HEK293 (cell line): ENCODE results near the gene LPIN1.

Experiments
- CTCF ChIA-PET: fragments of 350-600 bp; formaldehyde crosslinking; extraction: SDS; loops from one replicate; lab custom pipeline; 2021; ENCODE audit warnings: antibody characterized with exemption; lab: Yijun Ruan, JAX
- POLR2A ChIA-PET: fragments of 300-600 bp; formaldehyde crosslinking; extraction: SDS; loops from one replicate; lab custom pipeline; 2020; ENCODE audit warnings: antibody characterized with exemption, inconsistent platforms; lab: Yijun Ruan, JAX
- H3K27ac ChIP-seq: fragments of 200-500 bp; sonication (Bioruptor generic); 2 replicates; pipeline ENCODE4 v1.5.1; 2014; ENCODE audit warnings: low read depth, low read length, control low read depth, inconsistent platforms; ENCODE audit errors: extremely low read depth
- H3K36me3 ChIP-seq, 2 experiments: fragments of 200-500 bp in 1 of 2; sonication (Bioruptor generic) in 1 of 2; 1 replicate in 1 of 2; 2 replicates in 1 of 2; pipeline ENCODE4 v1.5.1; 2014 to 2017; ENCODE audit warnings: inconsistent platforms in 2 of 2, low read length in 2 of 2; ENCODE audit not compliant: control insufficient read depth in 2 of 2, insufficient read depth in 1 of 2
- H3K4me1 ChIP-seq: fragments of 200-500 bp; sonication (Bioruptor generic); 2 replicates; pipeline ENCODE4 v1.5.1; 2014; ENCODE audit warnings: mild to moderate bottlenecking, low read length, inconsistent platforms; ENCODE audit not compliant: control insufficient read depth, insufficient read depth
- H3K4me3 ChIP-seq: 2 replicates; pipeline ENCODE4 v1.5.1; 2011; ENCODE audit warnings: low read depth, mild to moderate bottlenecking, control low read depth, low read length, moderate library complexity
- H3K9me3 ChIP-seq: fragments of 200-500 bp; sonication (Bioruptor generic); 2 replicates; pipeline ENCODE4 v1.5.1; 2014; ENCODE audit warnings: low read depth, low read length, inconsistent platforms; ENCODE audit not compliant: control insufficient read depth, insufficient read depth
- HOXD13 ChIP-seq: sonication (generic); formaldehyde crosslinking; IDR thresholded peaks from 2 replicates; pipeline ENCODE4 v1.8.0; 2022; ENCODE audit warnings: missing genetic modification reagents, borderline replicate concordance
- KLF16 ChIP-seq: fragments of 450-650 bp; formaldehyde crosslinking; IDR thresholded peaks from 2 replicates; pipeline ENCODE4 v1.5.1; 2017; ENCODE audit warnings: missing biosample characterization, missing genetic modification characterization
- MYNN ChIP-seq: fragments of 450-650 bp; formaldehyde crosslinking; IDR thresholded peaks from 2 replicates; pipeline ENCODE4 v1.5.1; 2016; ENCODE audit warnings: missing biosample characterization, missing genetic modification characterization, borderline replicate concordance
- PRDM1 ChIP-seq: fragments of 450-650 bp; formaldehyde crosslinking; IDR thresholded peaks from 2 replicates; pipeline ENCODE4; 2016; ENCODE audit warnings: missing biosample characterization, missing genetic modification characterization
- WT1 ChIP-seq: fragments of 450-650 bp; formaldehyde crosslinking; IDR thresholded peaks from 2 replicates; pipeline ENCODE4 v1.5.1; 2016; ENCODE audit warnings: missing biosample characterization, missing genetic modification characterization
- ZBTB17 ChIP-seq: fragments of 450-650 bp; formaldehyde crosslinking; IDR thresholded peaks from 2 replicates; pipeline ENCODE4 v1.5.1; 2016; ENCODE audit warnings: missing biosample characterization, missing genetic modification characterization
- ZFHX2 ChIP-seq: fragments of 450-650 bp; formaldehyde crosslinking; conservative IDR thresholded peaks from 2 replicates; pipeline ENCODE4 v1.5.1; 2016; ENCODE audit warnings: missing biosample characterization, missing genetic modification characterization
- ZNF221 ChIP-seq: fragments of 450-650 bp; formaldehyde crosslinking; IDR thresholded peaks from 2 replicates; pipeline ENCODE4 v1.5.1; 2017; ENCODE audit warnings: missing biosample characterization, missing genetic modification characterization, borderline replicate concordance
- ZNF23 ChIP-seq: fragments of 450-650 bp; formaldehyde crosslinking; IDR thresholded peaks from 2 replicates; pipeline ENCODE4 v1.5.1; 2016; ENCODE audit warnings: missing biosample characterization, missing genetic modification characterization, borderline replicate concordance
- ZNF292 ChIP-seq: fragments of 450-650 bp; formaldehyde crosslinking; IDR thresholded peaks from 2 replicates; pipeline ENCODE4 v1.5.1; 2016; ENCODE audit warnings: low read depth, missing biosample characterization, missing genetic modification characterization, borderline replicate concordance
- ZNF335 ChIP-seq: fragments of 450-650 bp; formaldehyde crosslinking; conservative IDR thresholded peaks from 2 replicates; pipeline ENCODE4 v1.5.1; 2016; ENCODE audit warnings: missing biosample characterization, missing genetic modification characterization
- ZNF394 ChIP-seq: fragments of 450-650 bp; formaldehyde crosslinking; IDR thresholded peaks from 2 replicates; pipeline ENCODE4 v1.5.1; 2016; ENCODE audit warnings: missing biosample characterization, missing genetic modification characterization, mild to moderate bottlenecking, moderate library complexity, borderline replicate concordance
- ZNF510 ChIP-seq: fragments of 450-650 bp; formaldehyde crosslinking; IDR thresholded peaks from 2 replicates; pipeline ENCODE4 v1.5.1; 2018; ENCODE audit warnings: mild to moderate bottlenecking, missing genetic modification characterization, missing biosample characterization; ENCODE audit not compliant: insufficient replicate concordance
- ZNF596 ChIP-seq: fragments of 450-650 bp; IDR thresholded peaks from 2 replicates; pipeline ENCODE4 v1.5.0; 2018; ENCODE audit warnings: missing biosample characterization, mild to moderate bottlenecking, missing genetic modification characterization, moderate library complexity
- ZSCAN23 ChIP-seq: fragments of 450-650 bp; formaldehyde crosslinking; IDR thresholded peaks from 2 replicates; pipeline ENCODE4 v1.5.1; 2016; ENCODE audit warnings: missing biosample characterization, missing genetic modification characterization
- TF ChIP-seq, protein P1 (sequence below): fragments of 450-650 bp; formaldehyde crosslinking; IDR thresholded peaks from 2 replicates; pipeline ENCODE4 v1.5.1; 2017; ENCODE audit warnings: missing biosample characterization, missing genetic modification characterization
- TF ChIP-seq, protein P2 (sequence below): fragments of 450-650 bp; formaldehyde crosslinking; IDR thresholded peaks from 2 replicates; pipeline ENCODE4 v1.5.0; 2017; ENCODE audit warnings: missing biosample characterization, missing genetic modification characterization, borderline replicate concordance
- TF ChIP-seq, protein P3 (sequence below): fragments of 450-650 bp; formaldehyde crosslinking; IDR thresholded peaks from 2 replicates; pipeline ENCODE4 v1.5.1; 2016; ENCODE audit warnings: missing biosample characterization, missing genetic modification characterization
- TF ChIP-seq, protein P4 (sequence below): IDR thresholded peaks from 2 replicates; pipeline ENCODE4 v1.6.1; 2011; ENCODE audit warnings: mild to moderate bottlenecking, low read depth, low read length, borderline replicate concordance
- TF ChIP-seq, protein P5 (sequence below): fragments of 450-650 bp; formaldehyde crosslinking; IDR thresholded peaks from 2 replicates; pipeline ENCODE4; 2016; ENCODE audit warnings: missing biosample characterization, missing genetic modification characterization
- TF ChIP-seq, protein P6 (sequence below): fragments of 450-650 bp; IDR thresholded peaks from 2 replicates; pipeline ENCODE4 v1.5.1; 2018; ENCODE audit warnings: missing biosample characterization, mild to moderate bottlenecking, missing genetic modification characterization
- TF ChIP-seq, protein P7 (sequence below): fragments of 450-650 bp; formaldehyde crosslinking; IDR thresholded peaks from 2 replicates; pipeline ENCODE4 v1.5.1; 2016; ENCODE audit warnings: missing biosample characterization, missing genetic modification characterization

The LPIN1 gene

DNA sequence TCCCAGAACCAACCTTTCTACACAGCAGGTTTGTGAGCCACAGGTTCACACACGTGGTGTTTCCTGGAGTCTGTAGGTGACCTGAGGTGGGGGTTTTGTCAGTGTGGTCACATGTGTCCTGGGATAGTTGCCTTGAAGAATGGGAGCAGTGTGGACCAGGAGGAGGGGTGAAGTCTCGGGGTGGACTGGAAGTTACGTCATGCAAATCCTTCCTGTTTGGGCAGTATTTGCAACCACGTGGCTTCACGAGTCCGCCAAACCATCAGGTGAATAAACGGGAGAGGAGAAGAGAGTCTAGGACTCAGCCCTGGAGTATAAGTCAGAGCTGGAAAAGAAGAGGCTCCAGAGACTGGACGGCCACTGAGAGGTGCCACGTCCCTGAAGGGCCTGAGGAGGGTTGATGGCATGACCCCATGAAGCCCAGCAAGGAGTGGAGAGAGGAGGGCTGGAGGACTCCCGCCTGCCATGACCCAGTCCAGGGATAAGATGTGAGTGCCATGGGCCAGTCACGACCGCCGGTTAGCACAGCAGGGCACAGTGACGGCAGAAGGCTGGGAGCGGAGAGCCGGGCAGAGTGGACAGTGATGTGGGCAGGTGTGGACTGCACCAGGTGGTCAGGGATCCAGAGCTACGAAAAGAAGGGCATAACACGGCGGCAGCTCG, 16.5 kb downstream of the LPIN1 start:
- Histone ChIP-seq H3K4me3 (no peak overlapping the region), H3K36me3 (peaks cover 2 to 34% of the 10 kb centered on the region in 2 experiments; a peak in 2 of 3 replicates), H3K27ac (no peak overlapping the region), H3K4me1 (no peaks in the 10 kb centered on the region), H3K9me3 (no peaks in the 10 kb centered on the region)
- CTCF ChIA-PET: interaction anchor here (0.6 to 1.8 kb wide), 4 partner anchors 17 to 137 kb away, joined by 3 to 5 read pairs (median 3); no protein-coding TSS in a partner anchor
- POLR2A ChIA-PET: no interaction called here
- TF ChIP-seq, protein P1, sequence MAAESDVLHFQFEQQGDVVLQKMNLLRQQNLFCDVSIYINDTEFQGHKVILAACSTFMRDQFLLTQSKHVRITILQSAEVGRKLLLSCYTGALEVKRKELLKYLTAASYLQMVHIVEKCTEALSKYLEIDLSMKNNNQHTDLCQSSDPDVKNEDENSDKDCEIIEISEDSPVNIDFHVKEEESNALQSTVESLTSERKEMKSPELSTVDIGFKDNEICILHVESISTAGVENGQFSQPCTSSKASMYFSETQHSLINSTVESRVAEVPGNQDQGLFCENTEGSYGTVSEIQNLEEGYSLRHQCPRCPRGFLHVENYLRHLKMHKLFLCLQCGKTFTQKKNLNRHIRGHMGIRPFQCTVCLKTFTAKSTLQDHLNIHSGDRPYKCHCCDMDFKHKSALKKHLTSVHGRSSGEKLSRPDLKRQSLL: no peak
- no peak for TF ChIP-seq ZBTB17
- TF ChIP-seq, protein P2, sequence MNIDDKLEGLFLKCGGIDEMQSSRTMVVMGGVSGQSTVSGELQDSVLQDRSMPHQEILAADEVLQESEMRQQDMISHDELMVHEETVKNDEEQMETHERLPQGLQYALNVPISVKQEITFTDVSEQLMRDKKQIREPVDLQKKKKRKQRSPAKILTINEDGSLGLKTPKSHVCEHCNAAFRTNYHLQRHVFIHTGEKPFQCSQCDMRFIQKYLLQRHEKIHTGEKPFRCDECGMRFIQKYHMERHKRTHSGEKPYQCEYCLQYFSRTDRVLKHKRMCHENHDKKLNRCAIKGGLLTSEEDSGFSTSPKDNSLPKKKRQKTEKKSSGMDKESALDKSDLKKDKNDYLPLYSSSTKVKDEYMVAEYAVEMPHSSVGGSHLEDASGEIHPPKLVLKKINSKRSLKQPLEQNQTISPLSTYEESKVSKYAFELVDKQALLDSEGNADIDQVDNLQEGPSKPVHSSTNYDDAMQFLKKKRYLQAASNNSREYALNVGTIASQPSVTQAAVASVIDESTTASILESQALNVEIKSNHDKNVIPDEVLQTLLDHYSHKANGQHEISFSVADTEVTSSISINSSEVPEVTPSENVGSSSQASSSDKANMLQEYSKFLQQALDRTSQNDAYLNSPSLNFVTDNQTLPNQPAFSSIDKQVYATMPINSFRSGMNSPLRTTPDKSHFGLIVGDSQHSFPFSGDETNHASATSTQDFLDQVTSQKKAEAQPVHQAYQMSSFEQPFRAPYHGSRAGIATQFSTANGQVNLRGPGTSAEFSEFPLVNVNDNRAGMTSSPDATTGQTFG (tag by site-specific recombination): no peak
- no peak for TF ChIP-seq ZNF221 (tag by site-specific recombination)
- no peak for TF ChIP-seq ZNF292 (tag by site-specific recombination)

DNA sequence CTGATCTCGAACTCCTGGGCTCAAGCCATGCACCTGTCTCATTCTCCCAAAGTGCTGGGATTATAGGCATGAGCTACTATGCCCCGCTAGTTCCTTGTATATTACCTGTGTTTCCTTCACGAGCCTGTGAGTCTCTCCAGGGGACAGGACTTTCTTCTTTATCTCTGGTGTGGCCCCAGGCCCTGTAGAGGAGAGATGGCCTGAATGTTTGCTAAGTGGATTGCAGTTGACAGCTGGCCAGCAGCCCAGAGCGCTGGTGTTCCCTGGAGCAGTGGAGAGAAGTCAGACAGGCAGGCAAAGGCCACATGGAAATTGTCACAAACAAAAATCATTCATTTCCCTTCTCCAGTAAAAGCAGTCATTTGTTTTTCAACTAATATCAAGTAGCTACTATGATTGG, 17.9 kb downstream of the LPIN1 start:
- Histone ChIP-seq H3K36me3 (peaks cover 10 to 44% of the 10 kb centered on the region in 2 experiments), H3K4me3 (no peak overlapping the region), H3K9me3 (no peaks in the 10 kb centered on the region), H3K27ac (no peak overlapping the region), H3K4me1 (no peaks in the 10 kb centered on the region)
- CTCF ChIA-PET: interaction anchor here (0.6 to 2.5 kb wide), 9 partner anchors 8 to 71 kb away, joined by 3 to 11 read pairs (median 4); no protein-coding TSS in a partner anchor
- TF ChIP-seq MYNN (tag by site-specific recombination): no peak
- no peak for TF ChIP-seq PRDM1 (tag by site-specific recombination)
- TF ChIP-seq, protein P3, sequence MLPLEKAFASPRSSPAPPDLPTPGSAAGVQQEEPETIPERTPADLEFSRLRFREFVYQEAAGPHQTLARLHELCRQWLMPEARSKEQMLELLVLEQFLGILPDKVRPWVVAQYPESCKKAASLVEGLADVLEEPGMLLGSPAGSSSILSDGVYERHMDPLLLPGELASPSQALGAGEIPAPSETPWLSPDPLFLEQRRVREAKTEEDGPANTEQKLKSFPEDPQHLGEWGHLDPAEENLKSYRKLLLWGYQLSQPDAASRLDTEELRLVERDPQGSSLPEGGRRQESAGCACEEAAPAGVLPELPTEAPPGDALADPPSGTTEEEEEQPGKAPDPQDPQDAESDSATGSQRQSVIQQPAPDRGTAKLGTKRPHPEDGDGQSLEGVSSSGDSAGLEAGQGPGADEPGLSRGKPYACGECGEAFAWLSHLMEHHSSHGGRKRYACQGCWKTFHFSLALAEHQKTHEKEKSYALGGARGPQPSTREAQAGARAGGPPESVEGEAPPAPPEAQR (tag by site-specific recombination): no peak
- no peak for TF ChIP-seq WT1
- TF ChIP-seq KLF16 (tag by site-specific recombination): no peak
- no peak for TF ChIP-seq HOXD13 (CRISPR knock-in tag)
- TF ChIP-seq ZNF335 (tag by site-specific recombination): no peak
- TF ChIP-seq, protein P4, sequence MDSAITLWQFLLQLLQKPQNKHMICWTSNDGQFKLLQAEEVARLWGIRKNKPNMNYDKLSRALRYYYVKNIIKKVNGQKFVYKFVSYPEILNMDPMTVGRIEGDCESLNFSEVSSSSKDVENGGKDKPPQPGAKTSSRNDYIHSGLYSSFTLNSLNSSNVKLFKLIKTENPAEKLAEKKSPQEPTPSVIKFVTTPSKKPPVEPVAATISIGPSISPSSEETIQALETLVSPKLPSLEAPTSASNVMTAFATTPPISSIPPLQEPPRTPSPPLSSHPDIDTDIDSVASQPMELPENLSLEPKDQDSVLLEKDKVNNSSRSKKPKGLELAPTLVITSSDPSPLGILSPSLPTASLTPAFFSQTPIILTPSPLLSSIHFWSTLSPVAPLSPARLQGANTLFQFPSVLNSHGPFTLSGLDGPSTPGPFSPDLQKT: no peak
- TF ChIP-seq, protein P5, sequence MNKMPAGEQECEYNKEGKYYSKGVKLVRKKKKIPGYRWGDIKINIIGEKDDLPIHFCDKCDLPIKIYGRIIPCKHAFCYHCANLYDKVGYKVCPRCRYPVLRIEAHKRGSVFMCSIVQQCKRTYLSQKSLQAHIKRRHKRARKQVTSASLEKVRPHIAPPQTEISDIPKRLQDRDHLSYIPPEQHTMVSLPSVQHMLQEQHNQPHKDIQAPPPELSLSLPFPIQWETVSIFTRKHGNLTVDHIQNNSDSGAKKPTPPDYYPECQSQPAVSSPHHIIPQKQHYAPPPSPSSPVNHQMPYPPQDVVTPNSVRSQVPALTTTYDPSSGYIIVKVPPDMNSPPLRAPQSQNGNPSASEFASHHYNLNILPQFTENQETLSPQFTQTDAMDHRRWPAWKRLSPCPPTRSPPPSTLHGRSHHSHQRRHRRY (tag by site-specific recombination): no peak
- TF ChIP-seq, protein P6, sequence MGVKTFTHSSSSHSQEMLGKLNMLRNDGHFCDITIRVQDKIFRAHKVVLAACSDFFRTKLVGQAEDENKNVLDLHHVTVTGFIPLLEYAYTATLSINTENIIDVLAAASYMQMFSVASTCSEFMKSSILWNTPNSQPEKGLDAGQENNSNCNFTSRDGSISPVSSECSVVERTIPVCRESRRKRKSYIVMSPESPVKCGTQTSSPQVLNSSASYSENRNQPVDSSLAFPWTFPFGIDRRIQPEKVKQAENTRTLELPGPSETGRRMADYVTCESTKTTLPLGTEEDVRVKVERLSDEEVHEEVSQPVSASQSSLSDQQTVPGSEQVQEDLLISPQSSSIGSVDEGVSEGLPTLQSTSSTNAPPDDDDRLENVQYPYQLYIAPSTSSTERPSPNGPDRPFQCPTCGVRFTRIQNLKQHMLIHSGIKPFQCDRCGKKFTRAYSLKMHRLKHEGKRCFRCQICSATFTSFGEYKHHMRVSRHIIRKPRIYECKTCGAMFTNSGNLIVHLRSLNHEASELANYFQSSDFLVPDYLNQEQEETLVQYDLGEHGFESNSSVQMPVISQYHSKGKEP: no peak
- no peak for TF ChIP-seq ZNF23 (tag by site-specific recombination)
- no peak for TF ChIP-seq ZFHX2
- TF ChIP-seq, protein P7, sequence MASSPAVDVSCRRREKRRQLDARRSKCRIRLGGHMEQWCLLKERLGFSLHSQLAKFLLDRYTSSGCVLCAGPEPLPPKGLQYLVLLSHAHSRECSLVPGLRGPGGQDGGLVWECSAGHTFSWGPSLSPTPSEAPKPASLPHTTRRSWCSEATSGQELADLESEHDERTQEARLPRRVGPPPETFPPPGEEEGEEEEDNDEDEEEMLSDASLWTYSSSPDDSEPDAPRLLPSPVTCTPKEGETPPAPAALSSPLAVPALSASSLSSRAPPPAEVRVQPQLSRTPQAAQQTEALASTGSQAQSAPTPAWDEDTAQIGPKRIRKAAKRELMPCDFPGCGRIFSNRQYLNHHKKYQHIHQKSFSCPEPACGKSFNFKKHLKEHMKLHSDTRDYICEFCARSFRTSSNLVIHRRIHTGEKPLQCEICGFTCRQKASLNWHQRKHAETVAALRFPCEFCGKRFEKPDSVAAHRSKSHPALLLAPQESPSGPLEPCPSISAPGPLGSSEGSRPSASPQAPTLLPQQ (tag by site-specific recombination): no peak
- TF ChIP-seq ZNF394 (tag by site-specific recombination): no peak
- no peak for TF ChIP-seq ZNF510 (tag by site-specific recombination)
- TF ChIP-seq ZSCAN23 (tag by site-specific recombination): no peak
- no peak for TF ChIP-seq ZNF596 (tag by site-specific recombination)
- POLR2A ChIA-PET: interaction anchor here (1.1 kb wide), 1 partner anchor 15 kb away, joined by 3 read pairs; no protein-coding TSS in a partner anchor
